ENCODE measurements around the gene MYCBP2.
"Not testable (repeated sequence)": the region's sequence is repeated elsewhere in the genome, so short reads cannot be mapped to it uniquely, and the experiment has no call there.

MYCBP2 gene

DNA sequence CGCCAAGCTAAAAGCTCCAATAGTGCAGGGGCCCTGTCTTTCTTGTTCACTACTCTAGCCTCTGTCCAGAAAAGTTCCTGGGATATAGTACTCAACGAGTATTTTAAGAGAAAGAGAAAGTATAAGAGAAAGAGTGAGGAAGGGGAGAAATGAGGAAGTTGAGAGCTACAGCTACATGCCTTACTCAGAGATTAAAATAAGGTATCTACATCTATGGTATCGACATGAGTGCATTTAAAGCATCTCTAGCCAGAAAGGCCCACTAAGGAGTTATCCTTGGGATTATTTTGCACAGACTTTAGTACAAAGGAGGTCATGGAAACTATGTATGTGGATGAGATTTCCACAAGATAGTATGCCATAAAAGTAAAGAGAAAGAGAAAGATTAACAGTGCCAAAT is 28.5 kb downstream of the MYCBP2 start:
- DNase-seq, result no peak

DNA sequence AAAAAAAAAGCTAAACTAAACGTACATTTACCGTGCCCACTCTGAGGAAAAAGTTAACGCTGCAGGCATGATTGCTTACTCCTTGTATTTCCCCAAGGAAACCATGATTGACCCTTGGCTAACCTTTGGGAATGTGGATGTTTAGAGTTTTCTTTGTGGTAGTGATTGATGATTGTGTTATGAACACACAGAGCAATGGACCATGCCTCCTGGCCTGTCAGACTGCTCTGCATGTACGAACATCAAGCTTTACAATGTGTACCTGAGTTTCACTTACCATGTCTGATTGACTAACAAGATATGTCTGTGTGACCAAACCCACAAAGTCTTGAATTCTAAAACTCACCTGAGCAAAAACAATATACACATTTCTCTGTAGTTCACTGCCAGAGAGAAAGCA is 35.1 kb downstream of the MYCBP2 start:
- DNase-seq, result no peak

DNA sequence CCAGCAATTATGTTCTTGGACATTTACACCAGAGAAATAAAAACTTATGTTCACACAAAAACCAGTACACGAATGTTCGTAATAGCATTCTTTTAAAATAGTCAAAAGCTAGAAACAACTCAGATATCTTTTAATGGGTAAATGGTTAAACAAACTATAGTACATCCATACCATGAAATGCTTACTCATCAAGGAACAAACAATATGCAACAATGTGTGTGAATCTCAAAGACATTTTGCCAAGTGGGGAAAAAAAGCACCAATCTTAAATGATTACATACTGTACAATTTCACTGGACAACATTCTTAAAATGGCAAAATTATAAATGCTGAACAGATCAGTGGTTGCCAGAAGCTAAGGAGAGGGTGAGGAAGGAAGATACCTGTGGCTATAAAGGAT is 36.6 kb downstream of the MYCBP2 start:
- DNase-seq, result no peak

- no peak for DNase-seq
Observed at GRCh38 chr13:77289851-77290250, 37.0 kb downstream of the MYCBP2 start.

DNA sequence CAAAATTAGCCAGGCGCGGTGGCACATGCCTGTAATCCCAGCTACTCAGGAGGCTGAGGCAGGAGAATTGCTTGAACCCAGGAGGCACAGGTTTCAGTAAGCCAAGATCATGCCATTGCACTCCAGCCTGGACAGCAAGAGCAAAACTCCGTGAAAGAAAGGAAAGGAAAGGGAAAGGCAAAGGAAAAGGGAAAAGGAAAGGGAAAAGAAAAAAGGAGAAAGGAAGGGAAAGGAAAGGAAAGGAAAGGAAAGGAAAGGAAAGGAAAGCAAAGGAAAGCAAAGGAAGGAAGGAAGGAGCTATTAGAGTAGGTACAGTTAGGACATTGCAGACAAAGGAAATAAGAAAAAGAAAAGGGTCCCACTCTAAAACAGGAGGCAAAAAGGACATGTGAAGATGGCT is 41.3 kb downstream of the MYCBP2 start:
- not testable (repeated sequence) for DNase-seq

DNA sequence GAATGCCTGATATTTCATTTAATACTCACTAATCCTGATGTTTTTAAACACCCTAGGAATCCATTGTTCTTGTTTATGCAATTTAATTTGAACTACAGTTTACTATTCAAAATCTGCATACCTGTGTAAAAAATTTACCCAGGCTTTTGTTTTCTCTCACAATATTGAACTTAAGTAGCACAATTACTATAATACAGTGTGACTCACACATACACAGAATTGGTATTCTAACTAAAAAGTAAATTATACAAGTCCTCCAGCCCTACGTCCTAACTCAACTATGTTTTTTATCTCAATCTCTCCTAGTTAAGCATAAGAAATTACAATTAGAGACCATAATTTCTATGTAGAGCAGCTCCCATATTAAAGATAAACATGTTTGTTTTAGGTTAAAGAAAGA is 41.8 kb downstream of the MYCBP2 start:
- no peak for DNase-seq

- no peak for DNase-seq
Observed at GRCh38 chr13:77274126-77274525, 52.8 kb downstream of the MYCBP2 start.

- no peak for DNase-seq
Observed at GRCh38 chr13:77269141-77269540, 57.8 kb downstream of the MYCBP2 start.

- DNase-seq, result no peak
Observed at GRCh38 chr13:77267362-77267761, 59.5 kb downstream of the MYCBP2 start.

GRCh38 chr13:77265336-77265735 is 61.6 kb downstream of the MYCBP2 start:
- no peak for DNase-seq

DNA sequence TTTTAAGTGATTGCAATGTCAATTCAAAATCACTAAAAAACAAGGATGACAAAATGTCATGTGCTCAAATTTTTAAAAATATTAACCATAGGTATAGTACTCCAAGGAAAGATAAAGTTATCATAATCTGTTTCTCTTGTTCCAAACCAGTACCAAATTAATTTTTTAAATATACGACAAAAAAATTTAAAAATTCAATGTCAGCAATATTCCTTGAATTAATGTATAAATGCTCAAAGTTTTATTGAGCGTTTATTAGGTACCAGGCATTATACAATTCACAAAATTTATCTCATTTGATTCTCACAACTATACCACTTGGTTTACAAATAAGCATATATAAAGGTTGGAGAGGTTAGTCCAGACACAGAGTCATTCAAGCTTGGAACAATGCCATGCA is 64.7 kb downstream of the MYCBP2 start:
- no peak for DNase-seq

DNA sequence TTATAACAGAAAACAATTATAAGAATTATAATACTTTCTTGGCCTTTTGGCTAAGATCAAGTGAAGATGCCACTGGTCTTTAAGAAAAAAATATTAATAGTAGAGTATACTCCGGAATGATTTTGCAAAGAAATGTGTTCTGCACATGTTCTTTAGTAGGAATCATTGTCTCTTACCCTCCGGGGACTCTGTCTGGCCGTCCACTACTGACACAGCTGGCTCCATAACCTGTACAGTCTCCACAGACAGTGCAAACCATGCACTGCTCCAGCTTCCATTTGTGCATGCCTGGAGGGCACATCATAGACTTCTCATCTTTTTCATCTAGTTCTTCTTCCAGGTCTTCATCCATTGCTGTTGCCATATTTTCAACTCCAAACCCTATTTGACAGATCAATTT is 75.9 kb downstream of the MYCBP2 start:
- no peak for DNase-seq

DNA sequence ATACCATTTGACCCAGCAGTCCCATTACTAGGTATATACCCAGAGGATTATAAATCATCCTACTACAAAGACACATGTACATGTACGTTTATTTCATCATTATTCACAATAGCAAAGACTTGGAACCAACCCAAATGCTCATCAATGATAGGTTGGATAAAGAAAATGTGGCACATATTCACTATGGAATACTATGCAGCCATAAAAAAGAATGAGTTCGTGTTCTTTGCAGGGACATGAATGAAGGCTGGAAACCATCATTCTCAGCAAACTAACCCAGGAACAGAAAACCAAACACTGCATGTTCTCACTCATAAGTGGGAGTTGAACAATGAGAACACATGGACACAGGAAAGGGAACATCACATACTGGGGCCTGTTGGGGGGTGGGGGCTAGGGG is 81.7 kb downstream of the MYCBP2 start:
- not testable (repeated sequence) for DNase-seq

DNA sequence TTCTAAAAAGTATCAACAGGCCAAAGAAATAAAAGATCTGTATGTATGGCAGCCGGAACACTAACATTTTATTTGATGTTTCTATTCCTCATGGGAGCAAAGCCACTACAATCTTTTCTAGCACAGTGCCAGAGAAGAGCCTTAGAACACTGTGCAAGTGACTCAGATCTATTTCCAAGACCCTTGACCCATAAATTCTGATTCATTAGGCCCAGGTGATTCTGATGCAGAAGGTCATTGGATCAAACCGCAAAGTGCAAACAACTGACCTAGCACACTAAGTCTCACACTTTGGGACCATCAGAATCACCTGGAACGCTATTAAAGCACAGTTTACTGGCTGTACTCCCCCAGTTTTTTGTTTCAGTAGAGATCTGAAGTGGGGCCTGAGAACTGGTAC is 87.6 kb downstream of the MYCBP2 start:
- no peak for DNase-seq

DNA sequence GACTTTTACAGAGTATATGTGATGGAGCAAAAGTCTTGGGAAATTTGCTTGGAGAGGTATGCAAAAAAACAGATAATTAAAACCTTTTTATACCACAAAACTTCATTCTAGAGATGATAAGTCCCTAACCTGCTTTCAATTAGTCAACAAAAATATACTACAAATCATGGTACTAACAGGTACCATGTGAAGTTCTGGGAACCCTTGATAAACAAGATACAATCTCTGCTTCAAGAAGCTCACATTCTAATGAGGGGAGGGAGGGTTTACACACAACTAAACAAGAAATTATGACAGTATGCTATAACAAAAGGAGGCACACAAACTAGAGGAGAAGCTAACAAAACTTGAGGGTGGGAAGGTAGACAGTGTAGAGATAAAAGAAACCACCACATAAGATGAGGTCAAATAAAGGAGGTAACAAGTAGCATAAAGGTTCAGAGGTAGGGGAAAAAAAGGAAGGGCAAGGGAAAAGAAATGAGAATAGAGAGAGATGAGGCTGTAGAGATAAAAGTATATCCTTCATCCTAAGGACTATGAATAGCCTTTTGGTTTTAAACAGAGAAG is 91.4 kb downstream of the MYCBP2 start:
- no peak for DNase-seq

- DNase-seq, result no peak
Observed at GRCh38 chr13:77233159-77233558, 93.7 kb downstream of the MYCBP2 start.

DNA sequence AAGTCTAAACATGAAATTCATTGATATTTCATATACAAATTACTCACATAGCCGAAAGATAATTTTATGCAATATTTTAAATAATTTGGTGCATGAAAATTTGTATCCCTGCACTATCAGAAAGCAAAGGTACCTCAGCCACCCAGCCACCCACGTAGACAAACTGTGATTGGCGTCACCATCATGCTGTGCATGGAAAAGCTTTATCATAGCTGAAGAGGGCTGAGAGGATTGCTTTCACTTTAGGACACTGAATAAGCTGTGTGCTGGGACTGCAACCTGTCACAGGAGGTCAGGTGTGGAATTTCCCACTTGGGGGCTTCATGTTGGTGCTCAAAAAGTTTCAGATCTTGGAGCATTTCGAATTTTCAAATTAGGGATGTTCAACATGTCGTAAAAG is 96.3 kb downstream of the MYCBP2 start:
- no peak for DNase-seq

GRCh38 chr13:77225946-77226345 is 100.9 kb downstream of the MYCBP2 start:
- DNase-seq, result no peak

- DNase-seq, result no peak
Observed at GRCh38 chr13:77222909-77223308, 104.0 kb downstream of the MYCBP2 start.

- no peak for DNase-seq
Observed at GRCh38 chr13:77222000-77222690, 104.7 kb downstream of the MYCBP2 start.

GRCh38 chr13:77219401-77219800 is 107.5 kb downstream of the MYCBP2 start:
- DNase-seq, result no peak

- no peak for DNase-seq
Observed at GRCh38 chr13:77218274-77218673, 108.6 kb downstream of the MYCBP2 start.

- no peak for DNase-seq
Observed at GRCh38 chr13:77215543-77215942, 111.4 kb downstream of the MYCBP2 start.

DNA sequence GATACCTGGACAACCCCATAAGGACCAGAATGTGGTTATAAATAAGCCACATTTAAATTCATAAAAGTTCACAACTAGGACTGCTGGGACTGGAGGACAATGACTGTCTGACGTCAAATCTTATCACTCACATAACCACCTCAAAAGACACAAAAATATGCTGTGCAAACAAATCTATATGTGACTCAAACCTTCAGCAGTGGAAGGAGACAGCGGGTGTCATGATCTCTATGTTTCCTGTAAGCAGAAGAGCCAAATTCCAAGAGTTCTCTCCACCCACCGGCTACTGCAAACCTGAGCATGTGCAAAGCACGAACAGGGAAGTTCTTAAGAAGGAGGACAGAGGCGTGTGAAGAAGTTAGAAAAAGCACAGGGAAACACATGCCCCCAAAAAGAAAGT is 113.2 kb downstream of the MYCBP2 start:
- no peak for DNase-seq

- DNase-seq, result no peak
Observed at GRCh38 chr13:77207943-77208342, 119.0 kb downstream of the MYCBP2 start.

Measured in NK-92 treated with Interleukin-12 subunit alpha and Interleukin-12 subunit beta, amount 100 ng/mL, for 24 hours (cell line).